ENCODE measurements around the gene CPSF6. TPM values are rescaled to one million over a fixed set of nuclear protein-coding genes. Genes with fewer than 3 reads are reported as not detected.

The CPSF6 gene
- total RNA-seq, 1 experiment from 2014 or later, result 88.4 TPM

- Histone ChIP-seq H3K79me2 (ENCODE audit: insufficient read depth, low read length) (0 out of 2 replicates have a peak, but pooled peaks cover 6% of the 10 kb centered on the region), H3K4me2 (ENCODE audit: low read length) (no peak overlapping the region), H3K9me3 (ENCODE audit: control insufficient read depth in 1 of 2, insufficient read depth in 1 of 2, low read depth in 1 of 2, low read length in 2 of 2) (no peaks in the 10 kb centered on the region), H3K4me3 (replicated peaks in 1 of 2; ENCODE audit: low read depth in 1 of 2, low read length in 2 of 2) (no peak overlapping the region), H4K20me1 (ENCODE audit: insufficient read depth) (peaks cover 10% of the 10 kb centered on the region; the same call in 1 of the 2 replicates), H3K36me3 (ENCODE audit: control insufficient read depth in 1 of 2, insufficient read depth in 2 of 2, low read length in 2 of 2) (0 out of 4 replicates have a peak, but pooled peaks cover under 1 to 10% of the 10 kb centered on the region in 2 experiments), H2AFZ (ENCODE audit: low read depth, low read length, poor library complexity, severe bottlenecking) (no peak overlapping the region), H3K27me3 (ENCODE audit: insufficient read depth, low read length) (no peaks in the 10 kb centered on the region), H3K9me2 (ENCODE audit: insufficient read depth) (no peaks in the 10 kb centered on the region), H3K9ac (ENCODE audit: low read length) (no peak overlapping the region), H3K4me1 (ENCODE audit: control insufficient read depth in 1 of 2, insufficient read depth in 2 of 2, low read length in 2 of 2) (no peaks in the 10 kb centered on the region), H3K27ac (ENCODE audit: low read depth, low read length) (no peak overlapping the region)
- BruUV-seq (replicated peaks), result no TSS peak
- CTCF ChIA-PET, result interaction anchor here (1.9 kb wide), 1 partner anchor 119 kb away, joined by 4 read pairs; no protein-coding TSS in a partner anchor
- intact Hi-C loops (cut with micrococcal nuclease), result no loop called here
- no peak for ATAC-seq
- TF ChIP-seq MAX (IDR thresholded peaks at IDR 0.05), result no peak
- no peak for TF ChIP-seq EZH2phosphoT487 (IDR thresholded peaks at IDR 0.05; ENCODE audit: borderline replicate concordance)
- TF ChIP-seq ZNF274 (IDR thresholded peaks at IDR 0.05; ENCODE audit: low read depth, low read length), result no peak
- TF ChIP-seq ATF3 (IDR thresholded peaks at IDR 0.05), result no peak
- no peak for TF ChIP-seq POLR2A (IDR thresholded peaks at IDR 0.05; ENCODE audit: borderline replicate concordance, extremely low read depth, insufficient read depth, insufficient read length)
- TF ChIP-seq CEBPB (IDR thresholded peaks at IDR 0.05; ENCODE audit: low read depth), result no peak
- no peak for TF ChIP-seq EZH2 (IDR thresholded peaks at IDR 0.05)
- TF ChIP-seq EGR1 (IDR thresholded peaks at IDR 0.05; ENCODE audit: low read depth), result no peak
- TF ChIP-seq CTCF (IDR thresholded peaks at IDR 0.05 in 2 of 3, conservative IDR thresholded peaks at IDR 0.05 in 1 of 3; ENCODE audit: borderline replicate concordance in 1 of 3, insufficient read depth in 1 of 3, low read depth in 2 of 3, low read length in 2 of 3), result no peak
- no peak for TF ChIP-seq TCF7L2 (IDR thresholded peaks at IDR 0.05; ENCODE audit: borderline replicate concordance, extremely low read depth, insufficient read depth, insufficient read length)
- TF ChIP-seq JUND (IDR thresholded peaks at IDR 0.05), result no peak
- TF ChIP-seq ELF1 (IDR thresholded peaks at IDR 0.05; ENCODE audit: borderline replicate concordance, low read depth), result no peak
- TF ChIP-seq ZFX (IDR thresholded peaks at IDR 0.05), result no peak
- RAD21 ChIA-PET (ENCODE audit: low non-redundant PET in 1 of 2, low total read pairs in 2 of 2, uncharacterized antibody in 2 of 2, unreplicated experiment in 2 of 2), result no interaction called here
- POLR2A ChIA-PET, result no interaction called here
- no peak for DNase-seq (ENCODE audit: low read depth, low spot score)
Measured at GRCh38 chr12:69275471-69275891, 36.1 kb downstream of the CPSF6 start.
